SU-DHL-6 (cell line): ENCODE data around the gene ACTL6B.
A peak's percentile ranks its signal among the peaks of the same experiment; 100 is the strongest.

ENCODE experiments used
- H2AFZ ChIP-seq: fragments of 200-600 bp; sonication (generic); 2 replicates; pipeline ENCODE4 v1.6.1; 2014; ENCODE audit warnings: low read depth, mild to moderate bottlenecking, moderate library complexity, mixed read lengths, antibody characterized with exemption, low read length; ENCODE audit not compliant: severe bottlenecking
- H3F3A ChIP-seq: fragments of 200-600 bp; shearing (Covaris generic); 2 replicates; pipeline ENCODE4 v1.6.0; 2016; ENCODE audit warnings: antibody characterized with exemption, mild to moderate bottlenecking; ENCODE audit not compliant: insufficient read depth
- H3K27ac ChIP-seq: fragments of 200-600 bp; sonication (generic); 2 replicates; pipeline ENCODE4 v1.5.1; 2016; ENCODE audit warnings: low read depth, mild to moderate bottlenecking, low read length, moderate library complexity, mixed read lengths
- H3K27me3 ChIP-seq: fragments of 200-600 bp; sonication (generic), shearing (Covaris generic); 2 replicates; pipeline ENCODE4 v1.6.0; 2014; ENCODE audit warnings: mild to moderate bottlenecking, low read length
- H3K36me3 ChIP-seq: fragments of 200-600 bp; sonication (generic); 2 replicates; pipeline ENCODE4 v1.6.1; 2014; ENCODE audit warnings: mild to moderate bottlenecking, low read length, mixed read lengths
- H3K4me2 ChIP-seq: fragments of 300-600, 200-600 bp; shearing (Covaris generic), sonication (generic); 2 replicates; pipeline ENCODE4 v1.6.0; 2014; ENCODE audit warnings: low read length, low read depth, mild to moderate bottlenecking; ENCODE audit not compliant: poor library complexity, severe bottlenecking
- H3K4me3 ChIP-seq: fragments of 200-600 bp; sonication (generic); 2 replicates; pipeline ENCODE4 v1.5.1; 2014; ENCODE audit warnings: antibody characterized with exemption, low read length, mild to moderate bottlenecking, mixed read lengths; ENCODE audit not compliant: insufficient read depth, poor library complexity, severe bottlenecking
- H3K79me2 ChIP-seq: fragments of 200-600 bp; sonication (generic); 2 replicates; pipeline ENCODE4 v1.6.1; 2014; ENCODE audit warnings: mild to moderate bottlenecking, low read length, moderate library complexity; ENCODE audit not compliant: insufficient read depth
- H3K9ac ChIP-seq: fragments of 200-600 bp; sonication (generic); 2 replicates; pipeline ENCODE4 v1.7.0; 2014; ENCODE audit warnings: mild to moderate bottlenecking, low read length
- H3K9me2 ChIP-seq: fragments of 200-600 bp; sonication (generic); replicated peaks from 2 replicates; pipeline ENCODE4 v1.6.1; 2014; ENCODE audit warnings: low read length; ENCODE audit not compliant: insufficient read depth
- H3K9me3 ChIP-seq: fragments of 200-600 bp; sonication (generic); 2 replicates; pipeline ENCODE4 v1.6.1; 2014; ENCODE audit warnings: low read length, mixed read lengths; ENCODE audit not compliant: insufficient read depth
- H4K20me1 ChIP-seq: fragments of 200-600 bp; sonication (generic); 2 replicates; pipeline ENCODE4 v1.6.1; 2014; ENCODE audit warnings: low read depth, mild to moderate bottlenecking, antibody characterized with exemption, low read length, moderate library complexity, mixed read lengths
- CTCF ChIP-seq: fragments of 200-600 bp; sonication (generic); IDR thresholded peaks from one replicate; pipeline ENCODE4 v1.5.1; 2017; ENCODE audit warnings: antibody characterized with exemption, mild to moderate bottlenecking, low read length, moderate library complexity; ENCODE audit not compliant: insufficient read depth, poor library complexity, severe bottlenecking
- EZH2phosphoT487 ChIP-seq: fragments of 200-600 bp; sonication (generic), shearing (Covaris generic); conservative IDR thresholded peaks from 2 replicates; pipeline ENCODE4 v1.6.1; 2018; ENCODE audit warnings: mild to moderate bottlenecking, antibody characterized with exemption, low read length, moderate library complexity, mixed read lengths

Gene ACTL6B

GRCh38 chr7:100607111-100607510, 49.1 kb downstream of the ACTL6B start:
- Histone ChIP-seq H3F3A (peaks cover 6% of the 10 kb centered on the region; the same call in 1 of the 2 replicates), H2AFZ (no peak overlapping the region), H3K27ac (no peak overlapping the region), H4K20me1 (no peaks in the 10 kb centered on the region), H3K79me2 (no peaks in the 10 kb centered on the region), H3K9me3 (no peaks in the 10 kb centered on the region), H3K9me2 (no peaks in the 10 kb centered on the region), H3K9ac (no peak overlapping the region), H3K36me3 (no peaks in the 10 kb centered on the region), H3K4me3 (no peak overlapping the region), H3K27me3 (no peaks in the 10 kb centered on the region), H3K4me2 (no peak overlapping the region)
- TF ChIP-seq CTCF (no peak), EZH2phosphoT487 (no peak)

- no peak overlapping the region for H2AFZ ChIP-seq
- no peak overlapping the region for H3K4me3 ChIP-seq
- H3K9me2 ChIP-seq: no peaks in the 10 kb centered on the region
- TF ChIP-seq EZH2phosphoT487 (no peak), CTCF (no peak)
- no peaks in the 10 kb centered on the region for H3K9me3 ChIP-seq
- H3K9ac ChIP-seq: no peak overlapping the region
- no peaks in the 10 kb centered on the region for H4K20me1 ChIP-seq
- no peak overlapping the region for H3K4me2 ChIP-seq
- H3K27ac ChIP-seq: no peak overlapping the region
- peaks cover 6% of the 10 kb centered on the region; the same call in 1 of the 2 replicates for H3F3A ChIP-seq
- no peaks in the 10 kb centered on the region for H3K36me3 ChIP-seq
- H3K79me2 ChIP-seq: no peaks in the 10 kb centered on the region
- H3K27me3 ChIP-seq: no peaks in the 10 kb centered on the region
These were observed 49.9 kb downstream of the ACTL6B start for GRCh38 chr7:100606313-100606712.

GRCh38 chr7:100604976-100605911, 51.0 kb downstream of the ACTL6B start:
- Histone ChIP-seq H3K36me3 (no peaks in the 10 kb centered on the region), H3F3A (no peaks in the 10 kb centered on the region), H3K27me3 (no peaks in the 10 kb centered on the region), H3K9me2 (no peaks in the 10 kb centered on the region), H3K27ac (no peak overlapping the region), H2AFZ (peak overlapping the region; percentile 80), H3K9ac (peak overlapping the region; percentile 58), H4K20me1 (no peaks in the 10 kb centered on the region), H3K4me3 (peak overlapping the region; percentile 54), H3K79me2 (no peaks in the 10 kb centered on the region), H3K4me2 (peak overlapping the region; percentile 71), H3K9me3 (no peaks in the 10 kb centered on the region)
- TF ChIP-seq CTCF: no peak
- no peak for TF ChIP-seq EZH2phosphoT487
